Measurements from ENCODE around the gene NME3.
A peak's percentile ranks its signal among the peaks of the same experiment; 100 is the strongest.
"Not testable (repeated sequence)": the region's sequence is repeated elsewhere in the genome, so short reads cannot be mapped to it uniquely, and the experiment has no call there.

Gene NME3

GRCh38 chr16:1771188-1771863 lies at the start of gene NME3:
NME3 (minus strand) TSS chr16:1771543; CDS start chr16:1771534, 9 bp downstream.
- DNase-seq = peak; percentile 13

- no peak for DNase-seq
Measured at GRCh38 chr16:1820946-1821290, 49.6 kb upstream of the NME3 start.

DNA sequence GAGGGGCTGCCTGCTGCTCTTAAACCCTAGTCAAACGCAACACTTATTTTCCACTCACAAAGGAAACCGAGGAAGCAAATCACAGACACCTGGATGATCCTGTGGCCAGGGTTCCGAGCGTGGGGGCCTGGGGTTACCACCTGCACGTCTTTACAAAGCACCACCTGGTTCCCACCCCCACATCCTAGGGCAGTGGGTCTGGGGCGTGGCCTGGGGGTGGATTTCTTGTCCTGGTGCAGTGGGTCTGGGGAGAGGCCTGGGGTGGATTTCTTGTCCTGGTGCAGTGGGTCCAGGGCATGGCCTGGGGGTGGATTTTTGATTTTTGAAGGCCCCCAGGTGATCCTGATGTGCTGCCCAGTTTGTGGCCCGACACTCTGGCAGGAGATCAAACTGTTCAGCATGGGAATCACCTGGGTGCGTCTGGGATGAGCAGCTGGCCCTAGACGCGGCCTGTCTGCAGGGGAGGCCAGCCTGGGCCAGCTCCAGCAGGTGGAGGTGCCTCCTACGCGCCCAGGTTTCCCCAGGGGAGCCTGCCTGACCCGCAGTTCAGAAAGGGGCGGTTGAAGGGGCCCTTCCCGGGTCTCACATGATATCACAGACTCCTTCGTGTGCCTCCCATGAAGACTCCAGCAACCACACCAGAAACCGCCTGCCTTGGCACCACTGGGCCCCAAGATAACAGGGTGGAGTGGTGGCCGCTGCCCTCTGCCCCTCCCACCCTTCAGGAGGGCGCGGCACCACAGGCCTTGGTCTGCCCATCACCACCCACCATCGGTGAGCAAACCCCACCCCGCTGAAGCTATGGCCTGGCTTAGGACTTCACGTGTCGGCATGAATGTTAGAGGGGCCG lies 49.0 kb upstream of the NME3 start:
- DNase-seq = no peak

- DNase-seq = no peak
Measured at GRCh38 chr16:1819611-1820010, 48.3 kb upstream of the NME3 start.

DNA sequence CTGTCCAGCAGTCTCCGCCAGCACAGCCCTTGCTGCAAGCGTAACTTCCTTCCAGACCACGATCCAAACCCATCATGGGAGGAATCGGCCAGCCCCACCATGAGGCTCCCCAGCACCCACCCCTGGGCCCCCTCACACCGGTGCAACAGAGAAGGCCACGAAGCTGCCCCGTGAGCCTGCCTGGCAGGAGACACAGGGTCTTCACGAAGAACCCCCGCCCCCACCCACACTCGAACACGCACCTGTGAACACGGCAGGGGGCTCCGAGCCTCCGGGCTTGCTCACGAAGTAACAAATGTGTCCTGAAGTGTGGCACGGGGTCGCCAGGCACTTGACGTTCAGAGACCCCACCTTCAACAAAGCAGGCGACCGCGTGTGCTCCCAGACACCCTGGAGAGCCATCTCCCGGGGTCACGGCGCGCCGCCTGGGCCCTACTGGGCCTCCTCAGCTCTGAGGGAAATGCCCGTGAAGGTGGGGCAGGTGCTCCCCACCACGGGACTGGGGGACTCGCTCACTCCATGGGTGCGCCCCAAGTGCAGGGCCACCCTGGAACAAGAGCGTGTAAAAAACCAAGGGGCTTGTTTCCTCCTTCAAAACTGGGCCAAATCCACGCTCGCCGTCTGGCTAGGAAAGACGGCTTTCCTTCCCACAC lies 47.7 kb upstream of the NME3 start:
- DNase-seq = no peak

GRCh38 chr16:1818204-1818872 lies 47.0 kb upstream of the NME3 start:
- DNase-seq = no peak

DNA sequence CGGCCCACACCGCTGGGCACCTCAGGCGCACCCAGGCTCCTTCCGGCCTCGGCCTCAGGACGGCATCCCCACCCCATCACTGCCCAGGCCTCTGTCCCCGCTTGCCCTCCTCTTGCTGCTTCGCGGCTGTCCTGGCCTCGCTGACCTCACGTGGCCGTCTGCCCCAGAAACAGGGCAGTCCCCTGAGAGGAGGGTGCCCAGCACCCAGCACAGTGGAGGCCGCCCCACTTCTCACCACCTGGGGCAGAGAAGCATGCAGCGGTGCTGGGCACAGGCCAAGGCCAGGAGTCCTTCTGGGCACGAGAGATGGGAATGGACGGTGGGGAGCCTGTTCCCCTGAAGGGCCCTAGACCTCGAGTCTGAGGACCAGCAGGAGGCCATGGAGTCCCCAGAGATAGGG lies 46.4 kb upstream of the NME3 start:
- DNase-seq = no peak

- DNase-seq = no peak
Measured at GRCh38 chr16:1817276-1817589, 45.9 kb upstream of the NME3 start.

DNA sequence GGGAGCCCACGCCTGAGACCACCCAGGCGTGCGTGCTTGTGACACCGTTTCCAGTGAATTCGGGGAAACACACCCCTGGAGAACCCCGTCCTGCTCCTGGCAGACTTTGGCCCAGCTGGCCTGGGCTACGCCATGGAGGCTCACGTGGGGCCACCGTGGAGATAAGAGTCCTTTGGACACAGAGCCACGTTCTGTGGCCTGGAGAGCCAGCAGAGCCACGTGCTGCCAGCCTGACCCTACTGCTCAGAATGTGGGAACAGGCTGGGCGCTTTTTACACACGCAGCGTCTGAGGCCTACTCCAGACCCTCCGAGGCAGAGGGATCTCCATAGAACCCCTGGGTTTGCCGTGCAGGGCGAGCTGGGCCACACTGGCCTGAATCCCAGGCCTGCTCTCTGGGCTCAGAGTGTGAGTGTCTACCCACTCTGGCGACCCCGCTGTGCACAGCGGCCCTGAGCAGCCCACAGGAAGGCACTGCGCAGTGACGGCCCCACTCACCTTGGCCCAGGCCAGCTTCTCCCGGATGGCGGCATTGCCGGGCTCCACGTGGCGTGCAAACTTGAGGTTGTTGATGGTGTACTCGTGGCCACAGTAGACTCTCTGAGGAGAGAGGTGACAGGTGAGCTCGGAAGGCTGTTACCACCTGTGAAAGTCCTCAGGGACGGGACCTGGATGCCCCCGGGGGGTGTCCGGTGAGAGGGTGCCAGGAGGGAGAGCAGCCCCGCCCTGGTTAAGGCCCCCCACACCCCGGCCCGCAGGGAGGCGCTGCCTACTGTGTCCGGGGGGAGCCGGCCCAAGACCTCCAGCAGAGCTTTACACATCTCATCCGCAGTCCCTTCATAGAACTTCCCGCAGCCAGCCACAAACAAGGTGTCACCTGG lies 45.3 kb upstream of the NME3 start:
- DNase-seq = no peak

GRCh38 chr16:1815461-1815860 lies 44.1 kb upstream of the NME3 start:
- DNase-seq = no peak

DNA sequence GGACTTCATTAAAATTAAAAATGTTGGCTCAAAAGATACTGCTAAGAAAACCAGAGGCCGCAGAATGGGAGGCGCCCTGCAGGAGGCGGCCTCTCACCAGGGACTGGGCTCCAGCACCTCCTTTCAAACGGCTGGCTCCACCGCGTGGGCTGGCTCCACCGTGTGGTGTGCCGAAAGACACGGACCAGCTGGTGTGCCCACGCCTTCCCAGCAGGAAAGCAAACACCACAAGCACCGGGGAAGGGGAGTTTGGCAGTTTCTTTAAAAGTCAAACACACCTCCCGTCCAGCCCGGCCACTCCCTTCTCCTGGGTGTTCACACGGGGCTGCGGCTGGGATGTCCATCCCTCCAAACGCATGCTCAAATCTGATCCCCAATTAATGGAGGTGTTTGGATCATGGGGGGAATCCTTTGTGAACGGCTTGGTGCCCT lies 41.4 kb upstream of the NME3 start:
- DNase-seq = peak; percentile 35

DNA sequence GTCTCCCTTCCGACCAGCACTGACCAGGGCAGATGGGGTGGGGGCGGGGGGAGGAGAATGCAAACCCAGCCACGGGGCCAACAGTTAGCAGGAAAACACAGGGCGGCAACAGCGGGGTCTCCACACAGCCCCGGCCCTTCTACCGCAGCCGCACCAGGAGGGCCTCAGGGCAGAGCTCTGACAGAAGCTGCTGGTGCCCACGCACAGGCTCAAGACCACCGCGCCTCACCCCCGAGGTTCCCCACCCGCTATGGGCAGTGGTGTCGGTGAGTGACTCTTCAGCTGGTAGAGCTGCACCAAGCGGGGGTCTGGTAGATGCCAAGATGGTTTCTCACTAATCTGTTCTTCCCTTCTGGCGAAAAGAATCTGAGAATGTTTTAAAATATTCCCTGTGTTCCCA lies 39.2 kb upstream of the NME3 start:
- no peak for DNase-seq

GRCh38 chr16:1810106-1810505 lies 38.8 kb upstream of the NME3 start:
- no peak for DNase-seq

- no peak for DNase-seq
Measured at GRCh38 chr16:1809281-1809801, 38.0 kb upstream of the NME3 start.

DNA sequence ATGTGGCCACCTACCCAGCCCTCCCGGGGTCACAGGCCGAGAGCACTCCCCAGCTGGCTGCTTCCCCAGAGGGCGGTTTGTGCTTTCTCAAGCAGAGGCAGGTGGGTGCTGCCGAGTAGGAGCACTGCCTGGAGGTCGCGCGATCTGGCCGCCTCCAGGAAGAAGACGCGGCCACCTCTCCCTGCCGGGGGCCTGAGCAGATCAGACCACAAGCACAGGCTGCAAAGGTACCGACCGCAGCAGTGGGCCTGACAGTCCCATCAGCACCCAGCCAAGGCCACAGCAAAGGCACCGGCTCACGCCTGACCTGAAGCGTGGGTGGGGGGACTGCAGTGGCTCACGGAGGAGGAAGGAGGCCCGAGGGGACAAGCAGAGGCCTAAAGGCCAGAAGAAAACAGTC lies 37.3 kb upstream of the NME3 start:
- DNase-seq = no peak

GRCh38 chr16:1807626-1808025 lies 36.3 kb upstream of the NME3 start:
- no peak for DNase-seq

- DNase-seq = no peak
Measured at GRCh38 chr16:1800701-1801100, 29.4 kb upstream of the NME3 start.

- not testable (repeated sequence) for DNase-seq
Measured at GRCh38 chr16:1799263-1799662, 27.9 kb upstream of the NME3 start.

DNA sequence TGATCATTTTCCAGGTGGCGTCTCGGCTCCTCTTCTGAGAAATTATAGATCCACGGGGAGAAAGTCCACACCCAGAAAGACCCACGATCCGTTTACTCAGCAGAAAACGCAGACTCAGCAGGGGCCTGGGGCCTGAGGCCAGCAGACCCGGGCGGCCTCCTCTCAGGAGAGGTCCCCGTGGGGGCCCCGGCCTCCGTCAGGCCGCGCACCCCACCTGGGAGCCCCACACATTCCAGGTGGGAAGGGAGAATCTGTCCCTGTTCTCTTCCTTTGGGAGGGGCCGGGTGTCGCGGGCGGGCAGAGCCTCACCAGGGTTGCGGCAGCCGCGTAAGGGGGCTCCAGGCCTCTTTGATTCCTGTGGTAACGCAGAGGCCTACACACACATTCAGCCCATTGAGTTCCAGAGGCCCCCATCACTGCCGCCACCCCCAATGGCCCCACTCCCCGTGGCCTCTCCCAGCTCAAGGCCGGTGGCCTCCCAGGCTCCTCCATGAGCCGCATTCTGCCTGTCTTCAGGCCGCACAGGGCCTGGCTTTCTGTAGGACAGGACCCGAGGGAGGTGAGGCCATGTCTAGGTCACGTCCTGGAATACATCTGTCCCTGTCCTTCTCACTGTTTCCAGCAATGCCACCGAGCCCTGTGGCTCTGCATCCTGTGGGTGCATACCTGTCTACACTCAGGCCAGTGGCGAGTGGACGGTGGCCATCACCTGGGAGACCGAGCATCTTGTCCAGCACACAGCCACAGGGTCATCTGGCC lies 23.7 kb upstream of the NME3 start:
- DNase-seq = no peak

DNA sequence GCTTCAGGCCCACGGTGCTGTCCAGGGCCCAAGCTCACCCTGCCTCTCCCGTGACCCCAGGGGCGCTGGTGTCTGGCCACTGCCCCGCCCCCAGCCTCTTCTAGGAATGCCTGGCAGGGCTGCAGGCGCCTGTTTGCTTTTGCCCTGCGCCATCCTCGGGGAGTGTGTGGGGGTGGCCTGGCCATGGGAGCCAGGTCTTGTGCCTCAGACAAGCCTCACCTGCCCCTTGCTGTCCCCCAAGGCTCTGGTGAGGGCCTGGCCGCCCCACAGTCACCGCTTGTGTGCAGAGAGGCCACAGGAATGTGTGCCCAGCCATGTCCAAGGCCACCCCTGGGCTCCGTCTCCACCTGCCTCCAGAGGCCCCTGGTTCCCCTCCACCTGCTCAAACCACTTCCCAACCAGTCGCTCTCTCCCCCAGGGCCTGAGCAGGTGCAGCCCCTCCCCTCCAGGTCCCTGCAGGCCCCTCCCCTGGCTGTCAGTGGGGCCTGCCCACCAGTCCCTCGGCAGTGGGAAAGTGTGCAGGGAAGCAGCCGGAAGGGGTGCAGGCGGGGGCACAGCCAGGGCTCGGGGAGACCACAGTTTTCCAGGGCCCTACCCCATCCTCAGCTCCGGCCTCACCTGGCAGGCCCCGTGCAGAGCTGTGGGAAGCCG lies 23.0 kb upstream of the NME3 start:
- no peak for DNase-seq
